ENCODE measurements around the gene CHFR.

DNA sequence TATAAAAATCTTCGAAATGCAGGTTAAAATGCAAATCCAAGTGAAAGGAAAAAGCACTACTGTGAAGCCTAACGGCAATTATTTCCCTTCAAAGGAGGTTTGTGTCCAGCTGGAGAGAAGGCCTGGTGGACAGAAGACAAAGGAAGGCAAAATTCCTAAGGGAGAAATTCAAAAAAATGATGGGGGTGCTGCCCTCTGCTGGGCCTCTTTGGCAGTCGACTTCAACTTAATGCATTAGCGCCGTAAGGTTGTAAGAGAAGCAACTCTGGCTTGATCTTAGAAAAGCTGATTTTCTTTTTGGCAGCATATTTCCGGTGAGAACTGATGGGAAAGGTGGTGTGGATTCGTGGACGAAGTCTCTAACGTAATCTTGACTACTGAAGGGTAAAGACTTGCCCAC lies 34.3 kb upstream of the CHFR start:
- TF ChIP-seq CTCF (IDR thresholded peaks at IDR 0.05; ENCODE audit: low read length) (peak; percentile 27; the same call in 1 of the 2 replicates), EZH2 (IDR thresholded peaks at IDR 0.05; ENCODE audit: borderline replicate concordance, low read length) (no peak)
